Glomerular visceral epithelial cell (primary cell): ENCODE measurements around the gene TFB2M.
A peak's percentile ranks its signal among the peaks of the same experiment; 100 is the strongest.

ENCODE experiments used
- DNase-seq: peaks from one replicate; pipeline ENCODE4 v3.0.0-alpha.2; 2016; ENCODE audit errors: extremely low spot score

Gene TFB2M

DNA sequence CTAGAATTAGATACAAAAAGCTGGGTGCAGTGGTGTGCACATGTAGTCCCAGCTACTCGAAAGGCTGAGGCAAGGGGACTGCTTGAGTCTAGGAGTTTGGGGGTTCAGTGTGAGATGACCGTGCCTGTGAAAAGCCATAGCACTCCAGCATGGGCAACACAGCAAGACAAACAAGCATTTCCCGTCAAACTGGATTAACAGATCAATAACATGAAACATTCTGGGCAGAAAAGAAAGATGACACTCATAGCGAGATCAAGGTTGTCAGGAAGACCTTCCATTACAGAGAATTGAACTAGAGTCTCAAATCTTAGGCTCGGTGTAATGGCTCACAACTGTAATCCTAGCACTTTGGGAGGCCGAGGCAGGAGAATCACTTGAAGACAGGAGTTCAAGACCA, 14.0 kb downstream of the TFB2M start:
- no peak for DNase-seq

DNA sequence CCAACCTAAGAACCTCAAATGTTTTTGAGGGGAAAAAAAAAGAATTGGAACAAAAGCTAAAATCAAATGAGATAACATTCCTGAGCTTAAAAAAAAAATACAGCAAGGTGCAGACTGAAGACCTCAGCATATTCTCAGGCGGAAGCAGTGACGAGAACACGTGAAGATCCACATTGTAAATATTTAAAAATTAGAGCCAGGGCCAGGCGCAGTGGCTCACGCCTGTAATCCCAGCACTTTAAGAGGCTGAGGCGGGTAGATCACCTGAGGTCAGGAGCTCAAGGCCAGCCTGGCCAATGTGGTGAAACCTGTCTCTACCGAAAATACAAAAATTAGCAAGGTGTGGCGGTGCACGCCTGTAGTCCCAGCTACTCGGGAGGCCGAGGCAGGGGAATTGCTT, 15.7 kb downstream of the TFB2M start:
- DNase-seq, result no peak

DNA sequence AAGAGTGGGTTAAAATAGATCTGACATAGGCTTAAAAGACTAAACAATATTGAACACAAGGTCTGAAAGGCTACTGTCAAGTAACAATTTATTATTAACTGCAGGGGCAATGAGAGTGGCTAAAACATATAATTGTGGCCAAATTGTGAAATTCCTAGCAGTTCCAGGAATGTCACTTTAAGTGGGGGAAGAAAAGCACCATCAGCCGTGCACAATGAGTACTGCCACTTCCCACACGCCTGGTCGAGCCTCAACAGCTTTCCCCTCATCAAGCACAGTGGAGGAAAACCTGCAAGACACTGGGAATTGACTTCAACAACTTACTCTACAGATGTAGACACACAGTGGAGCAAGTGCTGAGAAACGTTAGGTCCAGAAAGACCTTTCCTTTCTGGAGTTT, 16.4 kb downstream of the TFB2M start:
- no peak for DNase-seq

DNA sequence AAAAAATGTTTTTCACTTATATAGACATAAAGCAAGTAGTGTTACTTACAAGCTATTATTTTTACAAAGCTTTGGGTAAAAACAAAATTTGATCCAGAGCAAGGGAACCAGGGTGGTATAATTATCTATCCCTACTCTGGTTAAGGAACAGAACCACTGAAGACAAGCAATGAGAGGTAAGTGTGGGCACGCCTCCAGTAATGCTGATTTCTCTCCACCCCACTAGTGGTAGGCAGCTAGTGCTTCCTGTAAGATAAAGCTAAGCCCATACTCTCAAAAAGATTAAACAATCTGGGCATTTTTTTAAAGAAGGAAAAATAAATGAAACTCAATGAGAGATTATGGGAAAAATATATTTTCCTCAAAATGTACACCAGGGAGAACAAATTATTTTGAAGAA, 22.1 kb downstream of the TFB2M start:
- no peak for DNase-seq

DNA sequence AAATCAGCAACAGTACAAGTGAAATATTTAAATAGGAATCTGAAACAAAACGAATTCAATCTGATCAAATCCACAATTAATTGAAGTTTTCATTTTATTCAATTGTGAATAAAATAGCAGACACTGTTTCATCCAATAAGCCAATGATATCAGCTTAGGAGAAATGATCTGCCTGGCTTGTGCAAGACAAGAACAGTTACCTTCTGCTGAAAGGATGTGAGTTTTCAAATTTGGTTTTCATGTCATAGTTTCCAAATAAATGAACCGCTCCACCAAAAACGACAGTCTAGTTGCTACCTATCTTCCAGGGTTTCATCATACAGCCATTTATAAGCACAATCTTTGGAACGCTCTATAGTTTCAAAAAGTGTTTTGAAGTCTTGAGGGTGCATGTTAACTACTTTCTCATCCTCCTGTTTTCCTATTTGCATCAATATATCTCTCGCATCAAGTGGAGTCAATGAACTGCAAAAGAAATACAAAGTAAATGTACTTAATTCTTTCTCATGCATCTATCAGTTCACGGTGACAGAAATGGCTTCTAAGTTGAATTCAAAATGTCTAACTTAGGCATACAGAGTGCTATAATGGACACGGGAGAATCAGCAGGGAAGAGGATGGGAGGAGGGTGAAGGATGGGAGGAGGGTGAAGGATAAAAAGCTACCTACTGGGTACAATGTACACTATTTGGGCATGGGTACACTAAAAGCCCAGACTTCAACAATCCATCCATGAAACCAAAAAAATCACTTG, 25.1 kb downstream of the TFB2M start:
- DNase-seq, result no peak

GRCh38 chr1:246537887-246538286, 28.2 kb downstream of the TFB2M start:
- DNase-seq, result no peak

- no peak for DNase-seq
Observed at GRCh38 chr1:246537441-246537840, 28.6 kb downstream of the TFB2M start.

DNA sequence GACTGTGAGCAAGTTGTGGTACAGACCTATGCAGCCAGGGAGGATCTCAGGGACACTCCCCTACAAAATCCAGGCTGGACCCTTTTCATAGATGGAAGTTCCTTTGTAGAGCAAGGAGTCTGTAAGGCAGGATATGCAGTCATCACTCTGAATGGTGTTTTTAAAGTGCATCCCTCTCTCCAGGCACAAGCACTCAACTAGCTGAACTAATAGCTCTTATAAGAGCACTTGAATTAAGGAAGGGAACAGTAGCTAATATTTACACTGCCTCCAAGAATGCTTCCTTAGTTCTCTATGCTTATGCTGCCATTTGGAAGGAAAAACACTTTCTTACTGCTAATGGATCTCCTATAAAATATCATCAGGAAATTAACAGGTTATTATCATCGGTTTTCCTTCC, 31.9 kb downstream of the TFB2M start:
- no peak for DNase-seq

GRCh38 chr1:246533371-246533905, 32.6 kb downstream of the TFB2M start:
- no peak for DNase-seq

DNA sequence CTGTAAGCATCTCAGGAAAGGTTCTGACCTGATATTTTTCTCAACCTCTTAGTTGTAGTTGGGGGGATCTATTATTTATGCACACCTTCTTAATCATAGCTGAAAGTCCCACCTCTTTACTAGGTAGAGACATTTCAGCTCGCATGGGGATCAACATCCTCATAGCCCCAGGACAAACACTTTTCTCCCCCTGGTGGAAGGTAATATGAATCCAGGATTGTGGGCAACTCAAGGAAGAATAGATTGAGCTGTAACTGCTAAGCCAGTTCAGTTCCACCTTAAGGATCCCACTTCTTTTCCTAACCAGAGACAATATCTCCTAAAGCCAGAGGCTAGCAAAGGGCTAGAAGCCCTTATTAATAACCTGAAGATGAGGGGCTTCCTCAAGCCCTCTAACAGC, 33.5 kb downstream of the TFB2M start:
- DNase-seq, result no peak

DNA sequence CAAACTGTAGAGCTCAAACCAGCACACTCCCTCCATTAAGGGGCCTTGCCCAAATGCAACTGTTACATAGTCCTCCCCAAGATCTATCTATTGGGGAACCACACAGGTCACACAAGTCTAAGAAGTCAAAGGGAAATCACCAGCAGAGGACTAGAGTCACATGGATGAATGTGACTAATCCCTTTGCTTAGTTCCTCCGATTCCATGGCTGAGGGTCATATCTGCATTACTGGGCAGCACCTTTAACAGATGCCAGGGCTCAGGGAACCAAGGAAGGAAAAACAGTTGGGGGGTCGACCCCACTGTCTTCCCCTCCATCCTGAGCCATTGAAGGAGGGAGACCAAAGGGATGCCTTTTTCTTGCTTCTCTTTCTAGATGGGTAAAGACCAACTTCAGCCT, 35.6 kb downstream of the TFB2M start:
- DNase-seq, result no peak

- DNase-seq, result no peak
Observed at GRCh38 chr1:246528933-246529731, 36.9 kb downstream of the TFB2M start.

- peak; percentile 23 for DNase-seq
Observed at GRCh38 chr1:246527402-246528088, 38.5 kb downstream of the TFB2M start.

- no peak for DNase-seq
Observed at GRCh38 chr1:246526915-246527314, 39.1 kb downstream of the TFB2M start.

- DNase-seq, result no peak
Observed at GRCh38 chr1:246526380-246526779, 39.7 kb downstream of the TFB2M start.

DNA sequence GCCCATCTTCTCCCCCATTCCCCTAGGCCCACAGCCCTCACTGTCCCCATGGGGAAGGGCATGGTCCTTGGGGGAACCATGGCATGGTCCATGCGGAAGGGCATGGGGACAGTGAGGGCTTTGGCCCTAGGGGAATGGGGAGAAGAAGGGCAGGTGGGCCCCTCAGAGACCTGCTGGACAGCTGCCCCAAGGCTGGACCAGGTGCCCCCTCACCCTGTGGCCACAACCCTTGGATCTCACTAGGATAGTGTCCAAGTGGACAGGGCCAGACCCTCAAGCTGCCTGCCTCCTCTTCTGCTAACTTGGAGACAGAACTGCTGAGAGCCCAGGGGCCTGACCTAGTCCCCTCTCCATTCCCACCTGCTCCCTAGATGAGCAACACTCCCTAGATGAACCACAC, 46.5 kb downstream of the TFB2M start:
- DNase-seq, result no peak

DNA sequence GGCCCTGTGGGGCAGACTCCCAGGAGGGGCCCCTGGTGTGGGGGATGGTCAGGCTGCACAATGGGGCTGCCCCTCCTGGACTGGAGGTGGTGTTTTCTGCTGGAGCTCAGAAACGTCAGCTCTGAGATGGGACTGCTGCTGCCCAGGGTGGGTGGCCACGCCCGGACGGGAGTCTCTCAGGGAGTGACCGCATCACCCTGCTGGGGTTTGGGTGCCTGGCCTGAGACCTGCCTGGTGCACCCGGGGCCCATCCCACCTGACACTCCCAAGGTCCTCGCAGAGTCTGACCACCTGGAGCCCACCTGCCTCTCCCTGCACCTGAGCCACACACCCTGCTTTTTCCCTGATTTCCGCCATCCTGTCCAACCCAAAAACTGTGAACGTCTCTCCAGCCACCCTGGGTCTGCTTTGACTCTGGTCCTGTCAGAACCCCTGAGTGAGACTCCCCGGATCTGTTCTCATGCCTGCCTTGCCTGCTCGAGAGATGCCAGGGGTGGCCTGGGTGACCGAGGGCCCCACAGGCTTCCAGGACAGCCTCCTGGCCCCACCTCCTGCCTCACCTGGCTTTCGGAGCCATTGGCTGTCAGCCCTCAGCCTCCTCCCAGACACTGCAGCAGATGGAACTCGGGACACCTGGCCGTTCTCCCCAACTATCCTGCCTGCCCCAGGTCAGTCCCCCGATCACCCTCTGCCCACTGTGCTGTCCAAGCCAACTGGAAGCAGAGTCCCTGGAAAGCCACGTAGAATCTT, 47.4 kb downstream of the TFB2M start:
- no peak for DNase-seq

GRCh38 chr1:246517391-246517790, 48.7 kb downstream of the TFB2M start:
- no peak for DNase-seq

GRCh38 chr1:246516126-246516525, 49.9 kb downstream of the TFB2M start:
- no peak for DNase-seq

GRCh38 chr1:246515390-246516005, 50.6 kb downstream of the TFB2M start:
- no peak for DNase-seq

DNA sequence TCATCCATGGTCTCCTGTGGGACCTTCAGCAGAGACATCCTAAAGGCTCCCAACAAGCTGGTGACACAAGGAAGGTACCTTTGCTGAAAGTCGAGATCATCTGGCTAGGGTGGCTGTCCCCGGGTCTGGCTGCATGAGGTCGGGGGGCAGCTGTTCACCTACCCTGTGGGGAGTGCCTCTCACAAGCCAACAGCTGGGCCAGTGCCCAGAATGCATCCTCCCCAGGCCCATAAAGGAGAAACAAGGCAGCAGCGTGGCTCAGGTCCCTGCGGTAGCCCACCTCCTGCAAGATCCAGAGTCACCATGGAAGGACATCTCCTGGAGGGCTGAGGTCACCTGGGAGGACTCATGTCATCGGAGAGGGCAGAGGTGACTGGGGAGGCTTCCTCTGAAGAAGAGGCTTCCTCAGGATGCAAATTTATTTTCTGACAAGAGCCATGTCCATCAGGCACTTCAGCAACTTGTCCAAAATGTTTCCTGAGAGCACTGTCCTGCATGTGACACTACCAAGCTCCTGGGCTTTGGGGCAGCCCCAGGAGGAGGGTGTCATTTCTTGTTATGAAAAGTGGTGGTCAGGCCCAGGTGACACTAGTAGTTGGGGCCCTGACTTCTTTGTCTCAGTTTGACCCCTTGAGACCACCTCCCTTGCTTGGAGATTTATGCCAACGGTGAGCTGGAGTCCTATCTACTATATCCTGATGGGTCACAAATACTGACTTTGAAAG, 52.3 kb downstream of the TFB2M start:
- DNase-seq, result no peak
